ENCODE data around the gene SP1. TPM values are rescaled to one million over a fixed set of nuclear protein-coding genes. Genes with fewer than 3 reads are reported as not detected.

SP1 gene
- total and polyA plus RNA-seq, 9 of the 15 experiments (the other 6 are each of a cell fraction or from before 2014, with no cell fraction given) = 8.0 to 65.5 (median 41.6) TPM

GRCh38 chr12:53451661-53452158, 71.7 kb downstream of the SP1 start, which contains the start of gene PCBP2 (continued):
- TF ChIP-seq ZBTB12 (CRISPR knock-in tag; IDR thresholded peaks at IDR 0.05) = peak; percentile 81
- no peak for TF ChIP-seq ZNF41 (CRISPR knock-in tag; conservative IDR thresholded peaks at IDR 0.05)
- TF ChIP-seq ZNF146 (CRISPR knock-in tag; IDR thresholded peaks at IDR 0.05; ENCODE audit: unreplicated experiment) = no peak
- TF ChIP-seq THRA (IDR thresholded peaks at IDR 0.05) = no peak
- no peak for TF ChIP-seq ZFPM2 (CRISPR knock-in tag; IDR thresholded peaks at IDR 0.05)
- no peak for TF ChIP-seq ZNF318 (IDR thresholded peaks at IDR 0.05; ENCODE audit: borderline replicate concordance in 1 of 2, low read depth in 1 of 2)
- TF ChIP-seq RNF2 (IDR thresholded peaks at IDR 0.05) = peak; percentile 70
- peak; percentile 61; the same call in 1 of the 2 replicates for TF ChIP-seq KLF13 (tag; IDR thresholded peaks at IDR 0.05; ENCODE audit: borderline replicate concordance, low read depth)
- no peak for TF ChIP-seq ZBTB8A (IDR thresholded peaks at IDR 0.05; ENCODE audit: partially characterized antibody)
- no peak for TF ChIP-seq COPS2 (conservative IDR thresholded peaks at IDR 0.05)
- TF ChIP-seq NFYB (IDR thresholded peaks at IDR 0.05; ENCODE audit: extremely low read depth, insufficient read length) = no peak
- TF ChIP-seq TGIF2 (CRISPR knock-in tag; IDR thresholded peaks at IDR 0.05) = no peak
- TF ChIP-seq XRCC5 (IDR thresholded peaks at IDR 0.05; ENCODE audit: low read depth, low read length) = peak; percentile 99
- TF ChIP-seq THRB (CRISPR knock-in tag; conservative IDR thresholded peaks at IDR 0.05) = no peak
- TF ChIP-seq ZNF347 (CRISPR knock-in tag; IDR thresholded peaks at IDR 0.05; ENCODE audit: low read depth) = no peak
- no peak for TF ChIP-seq CHD4 (IDR thresholded peaks at IDR 0.05; ENCODE audit: insufficient read depth, insufficient replicate concordance, low read depth, low read length, poor library complexity, severe bottlenecking)
